ENCODE data around the gene TMEM100. TPM values are rescaled to one million over a fixed set of nuclear protein-coding genes. Genes with fewer than 3 reads are reported as not detected.

Gene TMEM100
- total and polyA plus RNA-seq, 2 of the 8 experiments (the other 6 are each of a cell fraction or from before 2014, with no cell fraction given) = 0.36 to 0.48 TPM

- Histone ChIP-seq H2BK5ac (ENCODE audit: low read depth, low read length) (no peak overlapping the region), H2AK5ac (ENCODE audit: low read depth, low read length) (no peak overlapping the region), H3K79me2 (ENCODE audit: control insufficient read depth in 1 of 2, insufficient read depth in 2 of 2, low read length in 2 of 2) (no peaks in the 10 kb centered on the region), H4K20me1 (replicated peaks in 1 of 2; ENCODE audit: control insufficient read depth in 1 of 2, insufficient read depth in 2 of 2, low read length in 2 of 2) (no peaks in the 10 kb centered on the region), H3K9ac (replicated peaks in 1 of 4; ENCODE audit: extremely low read depth in 1 of 4, low read depth in 3 of 4, low read length in 3 of 4) (no peak overlapping the region), H2BK120ac (replicated peaks; ENCODE audit: low read depth, low read length) (no peak overlapping the region), H3K9me3 (ENCODE audit: insufficient read depth in 2 of 2, low read depth in 1 of 2, low read length in 1 of 2) (no peaks in the 10 kb centered on the region), H4K91ac (replicated peaks; ENCODE audit: insufficient read length, low read length) (no peak overlapping the region), H3K14ac (ENCODE audit: insufficient read length) (no peak overlapping the region), H3K4me2 (ENCODE audit: insufficient read depth in 1 of 2, low read depth in 2 of 2, low read length in 2 of 2) (no peak overlapping the region), H4K5ac (ENCODE audit: insufficient read length, low read depth, low read length) (no peak overlapping the region), H2BK15ac (ENCODE audit: low read length) (no peak overlapping the region), H4K8ac (ENCODE audit: extremely low read depth, insufficient read depth, low read length) (no peak overlapping the region), H3K4me1 (replicated peaks in 1 of 4; ENCODE audit: control insufficient read depth in 3 of 4, insufficient read depth in 4 of 4, low read length in 3 of 4) (peaks cover 0 to 4% (median 3%) of the 10 kb centered on the region in 4 experiments; a peak in 4 of 7 replicates), H3K79me1 (ENCODE audit: low read depth, low read length) (no peaks in the 10 kb centered on the region), H3K4ac (replicated peaks; ENCODE audit: insufficient read length, low read depth, low read length) (no peak overlapping the region), H3K4me3 (ENCODE audit: extremely low read depth in 1 of 4, insufficient read depth in 2 of 4, low read depth in 3 of 4, low read length in 4 of 4) (no peak overlapping the region), H3K36me3 (ENCODE audit: control insufficient read depth in 2 of 4, insufficient read depth in 4 of 4, low read length in 3 of 4) (no peaks in the 10 kb centered on the region), H3K56ac (replicated peaks; ENCODE audit: insufficient read length, low read depth, low read length) (no peak overlapping the region), H3K23me2 (ENCODE audit: low read depth, low read length) (no peaks in the 10 kb centered on the region), H2BK20ac (ENCODE audit: low read length) (no peak overlapping the region), H3K27me3 (replicated peaks in 1 of 4; ENCODE audit: control insufficient read depth in 3 of 4, extremely low read depth in 1 of 4, insufficient read depth in 3 of 4, low read length in 3 of 4) (no peaks in the 10 kb centered on the region), H3K18ac (ENCODE audit: extremely low read depth, low read length) (no peak overlapping the region), H2BK12ac (ENCODE audit: low read depth, low read length) (no peak overlapping the region), H3K23ac (ENCODE audit: insufficient read length) (no peak overlapping the region), H3K27ac (ENCODE audit: low read depth, low read length) (no peak overlapping the region), H2AFZ (ENCODE audit: low read length) (no peak overlapping the region)
- ChIA-PET CTCF (ENCODE audit: partially characterized antibody) (interaction anchor here (0.6 to 8.4 kb wide), 47 partner anchors 8 to 219 kb away, joined by 3 to 96 read pairs (median 4); partner anchors contain the start of gene PCTP), POLR2A (ENCODE audit: partially characterized antibody) (interaction anchor here (0.6 to 1.2 kb wide), 3 partner anchors 40 to 116 kb away, joined by 3 to 7 read pairs (median 3); no protein-coding TSS in a partner anchor)
- FAIRE-seq (peak; percentile 36), DNase-seq (ENCODE audit: low read depth in 1 of 2, low spot score in 2 of 2) (peak; percentile 67 to 88)
- 68% methylated on average over 11 of the region's 11 CpGs; no CpG with 5 or more reads in 1 of the 2 experiments for WGBS, 2 experiments (ENCODE audit: extremely low coverage in 1 of 2, insufficient coverage in 1 of 2, insufficient read length in 1 of 2, insufficient replicate concordance in 2 of 2, low coverage in 1 of 2, low lambda C conversion rate in 2 of 2, missing lambda C conversion rate in 1 of 2)
- peak; percentile 68 to 78 for TF ChIP-seq RAD21 (IDR thresholded peaks at IDR 0.05 in 1 of 2, conservative IDR thresholded peaks at IDR 0.05 in 1 of 2; ENCODE audit: low read depth in 2 of 2, low read length in 2 of 2)
- TF ChIP-seq TAF1 (IDR thresholded peaks at IDR 0.05; ENCODE audit: low read depth, low read length) = no peak
- TF ChIP-seq KDM4A (IDR thresholded peaks at IDR 0.05; ENCODE audit: low read depth, low read length, severe bottlenecking) = no peak
- TF ChIP-seq E2F6 (IDR thresholded peaks at IDR 0.05) = no peak
- TF ChIP-seq CBX8 (IDR thresholded peaks at IDR 0.05; ENCODE audit: borderline replicate concordance, low read depth, low read length) = no peak
- no peak for TF ChIP-seq RFX5 (IDR thresholded peaks at IDR 0.05; ENCODE audit: borderline replicate concordance, low read depth, low read length)
- TF ChIP-seq CBX5 (IDR thresholded peaks at IDR 0.05; ENCODE audit: low read depth, low read length) = no peak
- no peak for TF ChIP-seq GABPA (IDR thresholded peaks at IDR 0.05; ENCODE audit: borderline replicate concordance, insufficient read depth, low read length)
- TF ChIP-seq SIRT6 (IDR thresholded peaks at IDR 0.05; ENCODE audit: low read length) = no peak
- TF ChIP-seq ZNF274 (IDR thresholded peaks at IDR 0.05; ENCODE audit: borderline replicate concordance, extremely low read depth, low read length) = no peak
These were observed 4.5 kb downstream of the TMEM100 start for GRCh38 chr17:55717898-55718735.

Data from H1 (cell line).